GM12891 (cell line): ENCODE results near the gene THSD4.

Experiments
- PAX5 ChIP-seq: IDR thresholded peaks from 2 replicates; pipeline ENCODE4 v1.6.1; 2011; ENCODE audit warnings: low read length, moderate library complexity, mild to moderate bottlenecking; ENCODE audit not compliant: insufficient read depth, severe bottlenecking
- POLR2A ChIP-seq: IDR thresholded peaks from 2 replicates; pipeline ENCODE4 v1.6.1; 2011; ENCODE audit warnings: low read depth, low read length, control low read depth
- POLR2AphosphoS5 ChIP-seq: IDR thresholded peaks from 2 replicates; pipeline ENCODE4 v1.6.1; 2011; ENCODE audit warnings: low read depth, low read length, control low read depth
- TAF1 ChIP-seq: IDR thresholded peaks from 2 replicates; pipeline ENCODE4 v1.6.1; 2011; ENCODE audit warnings: low read depth, low read length, control low read depth

DNA sequence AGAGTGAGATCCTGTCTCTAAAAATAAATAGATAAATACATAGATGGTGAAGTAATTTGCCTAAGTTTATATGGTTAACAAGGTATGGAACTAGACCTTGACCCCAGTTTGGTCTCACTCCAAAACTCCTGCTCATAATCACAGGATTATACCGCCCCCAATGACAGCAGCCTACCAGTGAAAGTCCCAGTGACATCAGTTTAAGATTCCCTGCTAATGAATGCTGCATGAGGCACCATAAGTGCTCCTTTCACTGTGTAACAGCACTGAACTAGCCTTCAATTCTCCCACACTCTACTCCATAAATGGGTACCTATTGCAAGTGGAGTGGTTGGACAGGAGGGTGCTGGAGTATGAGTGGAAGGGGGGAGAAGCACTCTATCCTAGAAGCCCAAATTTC lies 23.7 kb upstream of the THSD4 start:
- TF ChIP-seq POLR2A (no peak), POLR2AphosphoS5 (no peak), TAF1 (no peak), PAX5 (no peak)
